ENCODE data around the gene LRRC36.

The LRRC36 gene

DNA sequence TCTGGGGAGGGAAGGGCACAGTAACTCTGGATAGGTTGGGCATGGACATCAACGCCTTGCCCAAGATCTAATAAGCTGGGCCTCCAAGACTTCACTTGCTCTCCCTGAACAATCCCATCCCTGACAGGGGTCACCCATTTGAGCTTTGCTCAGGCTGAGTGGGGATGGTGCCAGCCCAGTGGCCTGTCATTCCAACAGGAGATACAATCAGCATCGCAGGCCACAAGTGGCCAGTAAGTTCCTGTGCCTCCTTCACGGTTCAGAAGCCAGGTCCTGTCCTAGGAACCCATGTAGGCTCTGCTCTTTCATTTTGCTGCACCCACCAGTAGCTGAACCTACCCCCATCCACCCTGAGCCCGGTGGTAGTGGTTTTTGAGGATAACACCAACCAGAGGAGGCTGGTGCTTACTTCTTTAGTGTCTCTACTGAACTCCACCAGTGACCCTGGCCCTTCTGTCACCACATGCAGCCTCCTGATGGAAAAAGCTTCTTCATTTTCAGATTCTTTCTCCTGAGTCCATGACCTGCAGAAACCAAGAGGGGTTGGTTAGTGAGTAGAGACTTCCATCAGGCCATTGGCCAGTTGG, 32.4 kb upstream of the LRRC36 start:
- DNase-seq = no peak

DNA sequence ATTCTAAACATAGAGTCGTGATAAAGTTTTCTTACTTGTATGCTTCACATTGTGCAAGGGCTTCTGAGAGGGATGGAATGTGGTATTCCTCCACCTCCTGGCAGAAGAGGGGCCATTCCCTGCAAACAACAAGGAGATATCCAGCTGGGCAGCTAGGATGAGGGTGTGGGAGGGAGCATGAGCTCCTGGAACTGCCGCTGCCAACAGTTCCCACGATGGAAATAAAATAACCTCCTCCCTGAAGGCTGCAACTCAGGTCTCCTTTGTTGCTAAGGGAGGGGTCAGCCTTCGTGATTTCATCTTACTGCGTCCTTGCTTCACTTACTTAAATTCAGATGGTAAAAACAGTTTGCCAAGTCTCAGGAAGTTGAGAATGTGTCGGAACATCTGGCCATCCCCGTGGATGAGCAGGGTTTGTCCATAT, 31.7 kb upstream of the LRRC36 start:
- DNase-seq = no peak

- no peak for DNase-seq
These were observed 30.2 kb upstream of the LRRC36 start for GRCh38 chr16:67296420-67296819.

DNA sequence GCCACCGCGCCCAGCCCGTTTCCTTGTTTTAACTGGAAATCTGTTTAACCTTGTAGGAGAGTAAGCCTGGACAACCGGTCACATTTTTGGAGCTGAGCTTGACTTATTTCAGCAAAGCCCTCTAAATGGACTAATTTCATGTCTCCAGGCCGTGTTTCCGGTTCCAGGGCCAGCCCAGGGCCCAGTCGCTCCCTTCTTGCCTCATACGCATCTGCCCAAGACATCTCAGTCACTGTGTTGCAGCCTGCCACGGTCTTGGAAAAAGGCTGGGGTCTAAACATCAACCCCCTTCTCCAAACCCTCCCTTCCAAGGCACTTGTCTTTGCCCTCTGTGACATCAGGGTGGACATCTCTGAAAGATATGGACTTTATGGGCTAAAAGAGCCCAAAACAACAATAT, 28.3 kb upstream of the LRRC36 start:
- DNase-seq = no peak

DNA sequence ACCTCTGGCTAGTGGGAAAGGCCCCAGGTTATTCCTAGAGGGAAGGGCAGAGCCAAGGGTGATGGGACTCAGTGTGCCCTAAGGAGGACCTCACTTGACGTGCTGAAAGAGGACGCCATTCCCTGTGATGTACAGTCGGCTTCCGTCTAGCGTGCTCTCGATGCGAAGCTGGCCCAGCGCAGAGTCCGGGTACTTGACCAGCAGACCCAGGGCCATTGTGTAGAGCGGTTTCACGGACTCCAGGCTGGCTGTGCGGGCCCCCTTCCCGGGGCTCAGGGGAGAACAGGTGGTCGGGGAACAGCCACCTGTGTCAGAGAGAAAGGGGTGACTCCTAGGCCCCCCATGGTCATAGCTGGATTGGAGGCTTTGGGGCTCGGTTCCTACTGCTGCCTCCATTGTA, 27.3 kb upstream of the LRRC36 start:
- DNase-seq = no peak

DNA sequence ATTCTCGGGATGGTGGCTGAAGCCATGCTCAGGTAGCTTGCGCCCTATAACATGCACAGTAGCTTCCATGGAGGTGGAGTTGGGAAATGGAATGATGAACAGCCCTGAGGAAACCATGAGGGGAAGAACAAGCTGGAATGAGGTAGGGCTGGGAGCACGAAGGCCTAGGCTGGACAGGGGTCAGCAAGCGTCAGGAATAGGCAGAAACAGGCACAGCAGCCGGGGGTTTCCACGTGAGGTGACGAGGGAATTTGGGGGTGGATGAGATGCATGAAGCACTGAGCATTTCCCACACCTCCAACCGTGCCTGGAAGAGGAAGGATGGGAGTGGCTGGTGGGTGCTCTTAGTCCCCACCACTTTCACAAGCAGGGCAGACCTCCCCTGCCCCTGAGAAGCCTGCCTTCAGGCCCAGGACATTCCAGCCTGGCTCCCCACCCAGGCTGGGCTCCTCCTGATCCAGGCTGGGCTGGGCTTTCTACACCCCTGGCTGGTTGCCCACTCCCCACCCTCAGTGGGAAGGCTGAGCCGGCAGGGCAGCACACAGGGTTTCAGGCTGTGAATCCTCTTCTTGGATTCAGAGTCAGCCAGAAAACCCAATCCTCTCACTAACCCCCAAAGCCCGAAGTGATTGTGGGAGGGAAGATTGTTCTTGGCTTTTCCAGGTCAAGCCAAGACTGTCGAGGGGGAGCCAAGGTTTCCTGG, 25.4 kb upstream of the LRRC36 start:
- DNase-seq = no peak

DNA sequence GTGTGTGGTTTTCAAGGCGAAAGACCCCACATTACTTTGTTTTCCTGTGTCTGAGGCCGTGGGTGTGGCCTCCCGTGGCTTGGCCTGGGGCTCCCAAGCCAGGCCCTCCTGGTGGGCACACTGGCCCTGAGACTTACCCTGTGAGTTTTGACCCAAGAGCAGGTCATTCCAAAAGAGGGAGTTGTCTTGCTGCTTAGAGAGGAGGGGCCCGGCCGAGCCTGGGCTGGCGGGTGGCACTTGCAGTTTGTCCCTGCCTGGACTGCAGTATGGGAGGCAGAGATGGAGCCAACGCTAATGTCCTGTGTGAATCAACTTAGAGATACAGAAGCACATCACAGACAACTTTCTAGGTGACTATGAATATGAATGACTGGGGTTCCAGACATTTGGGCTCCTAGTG, 24.5 kb upstream of the LRRC36 start:
- DNase-seq = no peak

- no peak for DNase-seq
These were observed 23.6 kb upstream of the LRRC36 start for GRCh38 chr16:67302970-67303369.

GRCh38 chr16:67304020-67304419, 22.6 kb upstream of the LRRC36 start:
- no peak for DNase-seq

DNA sequence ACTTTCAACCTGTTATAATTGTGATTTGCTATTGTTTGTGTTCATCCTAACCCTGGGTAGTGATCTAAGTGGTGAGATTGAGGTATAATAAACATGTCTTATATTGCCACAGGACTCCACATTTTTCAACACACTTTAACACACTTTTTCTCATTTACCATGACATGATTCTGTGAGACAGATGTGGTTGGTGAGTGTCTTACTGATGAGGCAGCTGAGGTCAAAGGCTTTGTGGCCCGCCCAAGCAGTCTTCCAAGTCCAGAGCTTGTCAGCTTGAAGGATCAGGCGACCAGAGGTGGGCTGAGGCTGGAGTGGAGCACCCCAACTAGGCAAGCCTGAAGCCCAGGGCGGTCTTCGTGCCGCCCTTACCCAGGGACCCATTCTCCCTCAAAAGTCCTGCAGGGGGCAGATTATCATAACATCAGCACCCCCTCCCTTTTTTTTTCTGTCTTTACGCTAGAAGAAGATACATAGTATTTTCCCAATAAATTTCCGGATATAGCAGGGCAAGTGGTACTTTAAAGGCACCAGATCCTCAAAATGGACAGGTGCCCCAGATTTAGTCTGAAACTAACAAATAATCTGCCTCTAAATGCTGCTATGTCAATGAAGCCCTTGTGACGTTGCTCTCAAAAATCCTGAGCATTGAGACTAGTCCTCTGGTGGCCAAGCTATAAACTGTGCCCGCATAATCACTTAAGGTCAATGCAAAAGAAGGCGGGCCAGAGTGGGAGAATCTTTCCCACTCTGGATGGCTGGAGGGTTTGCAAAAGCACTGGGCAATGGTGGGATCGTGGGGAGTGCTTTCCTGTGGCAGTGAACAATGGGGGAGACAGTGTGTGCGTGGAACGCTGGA, 21.2 kb upstream of the LRRC36 start:
- no peak for DNase-seq

- no peak for DNase-seq
These were observed 16.1 kb upstream of the LRRC36 start for GRCh38 chr16:67310561-67310960.

DNA sequence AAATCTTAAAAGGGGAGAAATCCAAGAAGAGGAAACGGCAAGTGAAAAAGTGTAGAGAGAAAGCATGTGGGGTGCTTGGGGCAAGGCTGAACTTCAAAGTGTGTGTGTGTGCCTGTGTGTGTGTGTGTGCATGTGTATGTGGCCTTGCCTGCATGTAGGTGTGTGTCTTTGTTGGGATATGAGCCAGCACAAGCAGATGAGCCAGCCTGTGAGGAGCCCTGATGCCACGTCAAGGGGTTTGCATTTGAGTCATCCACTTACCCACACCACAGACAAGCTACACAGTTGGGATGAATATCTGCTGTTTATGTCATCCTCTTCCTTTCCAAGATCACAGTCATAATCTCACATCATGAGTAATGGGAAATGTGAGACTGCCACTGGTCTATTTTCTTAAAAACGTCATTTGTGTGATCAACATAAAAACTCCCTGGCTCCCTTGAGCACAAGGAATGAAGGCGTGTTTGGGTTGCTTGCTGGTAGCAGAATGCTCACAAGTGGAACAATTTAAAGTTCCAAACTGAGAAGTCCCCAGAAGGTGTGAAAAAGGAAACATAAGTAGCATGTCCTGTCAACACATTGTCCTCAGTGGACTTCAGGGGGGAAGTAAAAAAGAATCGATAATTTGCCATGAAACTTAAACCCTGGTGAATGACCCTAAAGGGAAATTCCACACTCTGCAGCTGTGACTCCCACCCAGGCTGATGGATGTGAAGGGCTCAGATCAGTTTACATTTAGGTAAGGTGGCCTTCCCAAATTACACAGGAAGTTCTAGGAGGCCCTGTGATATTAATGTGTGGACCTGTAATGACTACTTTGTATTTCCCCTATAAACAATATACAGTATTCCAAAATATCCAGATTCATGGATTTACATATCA, 14.8 kb upstream of the LRRC36 start:
- peak; percentile 99 for DNase-seq

- no peak for DNase-seq
These were observed 13.9 kb upstream of the LRRC36 start for GRCh38 chr16:67312719-67313118.

GRCh38 chr16:67317853-67318252, 8.8 kb upstream of the LRRC36 start:
- DNase-seq = no peak

GRCh38 chr16:67326115-67326471, 522 bp upstream of the LRRC36 start:
- DNase-seq = no peak

- DNase-seq = no peak
These were observed 1.1 kb downstream of the LRRC36 start for GRCh38 chr16:67327743-67328142.

DNA sequence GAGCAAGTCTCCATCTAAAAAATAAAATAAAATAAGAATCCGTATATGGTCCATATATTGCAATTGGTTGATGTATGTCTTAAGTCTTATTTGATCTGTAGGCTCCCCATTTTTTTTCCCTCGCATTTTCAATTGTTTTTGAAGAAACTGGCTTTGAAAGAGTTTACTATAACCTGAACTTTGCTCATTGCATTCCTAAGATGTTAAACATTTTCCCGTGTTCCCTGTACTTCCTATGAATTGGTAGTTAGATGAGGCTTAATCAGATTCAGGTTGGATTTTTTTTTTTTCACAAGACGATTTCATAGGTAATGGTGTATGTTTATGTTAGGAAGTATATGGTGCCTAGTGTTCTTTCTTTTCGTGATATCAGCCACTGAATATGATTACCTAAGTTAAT, 3.3 kb downstream of the LRRC36 start:
- no peak for DNase-seq

- DNase-seq = no peak
These were observed 6.7 kb downstream of the LRRC36 start for GRCh38 chr16:67333315-67333714.

- DNase-seq = no peak
These were observed 9.5 kb downstream of the LRRC36 start for GRCh38 chr16:67336116-67336515.

GRCh38 chr16:67336648-67337047, 10.0 kb downstream of the LRRC36 start:
- no peak for DNase-seq

GRCh38 chr16:67339453-67339852, 12.8 kb downstream of the LRRC36 start:
- DNase-seq = peak; percentile 23

GRCh38 chr16:67341250-67341649, 14.6 kb downstream of the LRRC36 start:
- no peak for DNase-seq

DNA sequence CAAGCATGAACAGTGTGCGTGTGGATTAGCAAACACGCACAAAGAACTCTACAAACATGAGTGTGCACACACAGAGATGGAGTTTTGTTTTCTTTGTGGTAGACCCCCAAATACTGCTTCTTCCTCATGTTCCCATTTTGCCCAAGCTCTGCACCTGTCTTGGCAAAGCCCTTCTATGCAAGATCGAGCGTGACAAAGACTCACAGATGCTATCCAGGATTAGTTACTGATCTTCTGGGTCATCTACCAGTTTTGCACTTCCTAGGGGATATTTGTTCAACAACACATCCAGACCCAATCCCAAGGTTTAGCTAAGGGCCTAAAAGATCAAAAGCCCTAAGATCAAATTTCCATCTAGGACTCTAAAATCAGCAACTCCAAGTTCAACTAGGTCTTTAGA, 16.0 kb downstream of the LRRC36 start:
- DNase-seq = no peak

Measured in activated CD4-positive, alpha-beta T cell treated with anti-CD3 and anti-CD28 coated beads, Interleukin-10, Interleukin-2, amounts not matched to agents 100 ng/mL and 50 ng/mL, durations not matched to agents 16 hours and 8 hours (primary cell).